ENCODE results near the gene MEFV.

- TF ChIP-seq ZFX (IDR thresholded peaks at IDR 0.05; ENCODE audit: borderline replicate concordance) (no peak), CTCF (IDR thresholded peaks at IDR 0.05) (no peak)
Measured at GRCh38 chr16:3194792-3195191, 61.6 kb downstream of the MEFV start.

All from 22Rv1 (cell line).